HEK293 (cell line): ENCODE measurements around the gene B4GALT3.

Experiments used
- HOXA7 ChIP-seq: sonication (generic); formaldehyde crosslinking; IDR thresholded peaks from 2 replicates; pipeline ENCODE4 v1.8.1; 2022; ENCODE audit warnings: missing genetic modification reagents, borderline replicate concordance
- HOXD13 ChIP-seq: sonication (generic); formaldehyde crosslinking; IDR thresholded peaks from 2 replicates; pipeline ENCODE4 v1.8.0; 2022; ENCODE audit warnings: missing genetic modification reagents, borderline replicate concordance
- MEIS1 ChIP-seq: sonication (generic); formaldehyde crosslinking; IDR thresholded peaks from 2 replicates; pipeline ENCODE4 v1.8.1; 2022; ENCODE audit warnings: missing genetic modification reagents, mild to moderate bottlenecking, borderline replicate concordance
- MYNN ChIP-seq: fragments of 450-650 bp; formaldehyde crosslinking; IDR thresholded peaks from 2 replicates; pipeline ENCODE4 v1.5.1; 2016; ENCODE audit warnings: missing biosample characterization, missing genetic modification characterization, borderline replicate concordance
- PRDM1 ChIP-seq: fragments of 450-650 bp; formaldehyde crosslinking; IDR thresholded peaks from 2 replicates; pipeline ENCODE4; 2016; ENCODE audit warnings: missing biosample characterization, missing genetic modification characterization
- PRDM4 ChIP-seq: fragments of 450-650 bp; formaldehyde crosslinking; IDR thresholded peaks from 2 replicates; pipeline ENCODE4 v1.5.1; 2017; ENCODE audit warnings: missing biosample characterization, missing genetic modification characterization
- ZBTB6 ChIP-seq: fragments of 450-650 bp; formaldehyde crosslinking; IDR thresholded peaks from 2 replicates; pipeline ENCODE4 v1.5.1; 2017; ENCODE audit warnings: missing biosample characterization, missing genetic modification characterization
- ZNF223 ChIP-seq: fragments of 450-650 bp; formaldehyde crosslinking; IDR thresholded peaks from 2 replicates; pipeline ENCODE4 v1.5.1; 2016; ENCODE audit warnings: missing biosample characterization, missing genetic modification characterization
- ZNF23 ChIP-seq: fragments of 450-650 bp; formaldehyde crosslinking; IDR thresholded peaks from 2 replicates; pipeline ENCODE4 v1.5.1; 2016; ENCODE audit warnings: missing biosample characterization, missing genetic modification characterization, borderline replicate concordance
- ZNF280C ChIP-seq: fragments of 450-650 bp; formaldehyde crosslinking; IDR thresholded peaks from 2 replicates; pipeline ENCODE4 v1.5.1; 2016; ENCODE audit warnings: missing biosample characterization, missing genetic modification characterization
- ZNF335 ChIP-seq: fragments of 450-650 bp; formaldehyde crosslinking; conservative IDR thresholded peaks from 2 replicates; pipeline ENCODE4 v1.5.1; 2016; ENCODE audit warnings: missing biosample characterization, missing genetic modification characterization
- ZNF354C ChIP-seq: fragments of 450-650 bp; formaldehyde crosslinking; IDR thresholded peaks from 2 replicates; pipeline ENCODE4 v1.5.1; 2016; ENCODE audit warnings: missing biosample characterization, missing genetic modification characterization, low read depth, borderline replicate concordance
- ZNF501 ChIP-seq: fragments of 450-650 bp; formaldehyde crosslinking; IDR thresholded peaks from 2 replicates; pipeline ENCODE4 v1.5.1; 2016; ENCODE audit warnings: missing biosample characterization, missing genetic modification characterization
- ZNF510 ChIP-seq: fragments of 450-650 bp; formaldehyde crosslinking; IDR thresholded peaks from 2 replicates; pipeline ENCODE4 v1.5.1; 2018; ENCODE audit warnings: mild to moderate bottlenecking, missing genetic modification characterization, missing biosample characterization; ENCODE audit not compliant: insufficient replicate concordance
- ZNF670 ChIP-seq: fragments of 450-650 bp; formaldehyde crosslinking; IDR thresholded peaks from 2 replicates; pipeline ENCODE4 v1.5.1; 2016; ENCODE audit warnings: missing biosample characterization, missing genetic modification characterization, low read depth
- ZNF677 ChIP-seq: fragments of 450-650 bp; IDR thresholded peaks from 2 replicates; pipeline ENCODE4 v1.5.0; 2018; ENCODE audit warnings: missing biosample characterization, mild to moderate bottlenecking, missing genetic modification characterization, moderate library complexity
- ZNF701 ChIP-seq: fragments of 450-650 bp; formaldehyde crosslinking; IDR thresholded peaks from 2 replicates; pipeline ENCODE4 v1.5.1; 2016; ENCODE audit warnings: missing biosample characterization, missing genetic modification characterization
- ZNF792 ChIP-seq: fragments of 450-650 bp; formaldehyde crosslinking; IDR thresholded peaks from 2 replicates; pipeline ENCODE4 v1.5.1; 2016; ENCODE audit warnings: missing biosample characterization, missing genetic modification characterization
- ZNF837 ChIP-seq: fragments of 450-650 bp; formaldehyde crosslinking; IDR thresholded peaks from 2 replicates; pipeline ENCODE4 v1.5.1; 2016; ENCODE audit warnings: missing biosample characterization, missing genetic modification characterization
- ZSCAN23 ChIP-seq: fragments of 450-650 bp; formaldehyde crosslinking; IDR thresholded peaks from 2 replicates; pipeline ENCODE4 v1.5.1; 2016; ENCODE audit warnings: missing biosample characterization, missing genetic modification characterization
- TF ChIP-seq, protein P1 (sequence below): fragments of 450-650 bp; formaldehyde crosslinking; IDR thresholded peaks from 2 replicates; pipeline ENCODE4 v1.5.1; 2016; ENCODE audit warnings: missing biosample characterization, missing genetic modification characterization
- TF ChIP-seq, protein P2 (sequence below): fragments of 450-650 bp; formaldehyde crosslinking; IDR thresholded peaks from 2 replicates; pipeline ENCODE4 v1.5.1; 2016; ENCODE audit warnings: missing biosample characterization, missing genetic modification characterization
- TF ChIP-seq, protein P3 (sequence below): fragments of 450-650 bp; formaldehyde crosslinking; IDR thresholded peaks from 2 replicates; pipeline ENCODE4 v1.5.1; 2016; ENCODE audit warnings: missing biosample characterization, missing genetic modification characterization
- TF ChIP-seq, protein P4 (sequence below): fragments of 450-650 bp; formaldehyde crosslinking; IDR thresholded peaks from 2 replicates; pipeline ENCODE4 v1.5.1; 2016; ENCODE audit warnings: missing biosample characterization, missing genetic modification characterization
- TF ChIP-seq, protein P5 (sequence below): fragments of 450-650 bp; formaldehyde crosslinking; IDR thresholded peaks from 2 replicates; pipeline ENCODE4 v1.5.0; 2017; ENCODE audit warnings: missing biosample characterization, missing genetic modification characterization, borderline replicate concordance

B4GALT3 gene

GRCh38 chr1:161165742-161166668, 11.3 kb downstream of the B4GALT3 start, which contains the start of gene PPOX (continued):
- no peak for TF ChIP-seq ZNF280C (tag by site-specific recombination)
- no peak for TF ChIP-seq ZNF677 (tag by site-specific recombination)
- TF ChIP-seq, protein P1, sequence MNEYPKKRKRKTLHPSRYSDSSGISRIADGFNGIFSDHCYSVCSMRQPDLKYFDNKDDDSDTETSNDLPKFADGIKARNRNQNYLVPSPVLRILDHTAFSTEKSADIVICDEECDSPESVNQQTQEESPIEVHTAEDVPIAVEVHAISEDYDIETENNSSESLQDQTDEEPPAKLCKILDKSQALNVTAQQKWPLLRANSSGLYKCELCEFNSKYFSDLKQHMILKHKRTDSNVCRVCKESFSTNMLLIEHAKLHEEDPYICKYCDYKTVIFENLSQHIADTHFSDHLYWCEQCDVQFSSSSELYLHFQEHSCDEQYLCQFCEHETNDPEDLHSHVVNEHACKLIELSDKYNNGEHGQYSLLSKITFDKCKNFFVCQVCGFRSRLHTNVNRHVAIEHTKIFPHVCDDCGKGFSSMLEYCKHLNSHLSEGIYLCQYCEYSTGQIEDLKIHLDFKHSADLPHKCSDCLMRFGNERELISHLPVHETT (tag by site-specific recombination) = peak; percentile 42; the same call in 1 of the 2 replicates
- no peak for TF ChIP-seq ZNF701 (tag by site-specific recombination)
- TF ChIP-seq, protein P2, sequence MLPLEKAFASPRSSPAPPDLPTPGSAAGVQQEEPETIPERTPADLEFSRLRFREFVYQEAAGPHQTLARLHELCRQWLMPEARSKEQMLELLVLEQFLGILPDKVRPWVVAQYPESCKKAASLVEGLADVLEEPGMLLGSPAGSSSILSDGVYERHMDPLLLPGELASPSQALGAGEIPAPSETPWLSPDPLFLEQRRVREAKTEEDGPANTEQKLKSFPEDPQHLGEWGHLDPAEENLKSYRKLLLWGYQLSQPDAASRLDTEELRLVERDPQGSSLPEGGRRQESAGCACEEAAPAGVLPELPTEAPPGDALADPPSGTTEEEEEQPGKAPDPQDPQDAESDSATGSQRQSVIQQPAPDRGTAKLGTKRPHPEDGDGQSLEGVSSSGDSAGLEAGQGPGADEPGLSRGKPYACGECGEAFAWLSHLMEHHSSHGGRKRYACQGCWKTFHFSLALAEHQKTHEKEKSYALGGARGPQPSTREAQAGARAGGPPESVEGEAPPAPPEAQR (tag by site-specific recombination) = no peak
- TF ChIP-seq HOXA7 (CRISPR knock-in tag) = no peak
- TF ChIP-seq ZNF837 = no peak
- TF ChIP-seq MYNN (tag by site-specific recombination) = no peak
- no peak for TF ChIP-seq ZNF510
- 0 out of 2 replicates have a peak, but pooled peaks have one; percentile 16 for TF ChIP-seq ZSCAN23
- TF ChIP-seq, protein P3, sequence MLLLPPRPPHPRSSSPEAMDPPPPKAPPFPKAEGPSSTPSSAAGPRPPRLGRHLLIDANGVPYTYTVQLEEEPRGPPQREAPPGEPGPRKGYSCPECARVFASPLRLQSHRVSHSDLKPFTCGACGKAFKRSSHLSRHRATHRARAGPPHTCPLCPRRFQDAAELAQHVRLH = peak; percentile 12; the same call in 1 of the 2 replicates
- no peak for TF ChIP-seq MEIS1 (CRISPR knock-in tag)
- no peak for TF ChIP-seq ZNF223 (tag by site-specific recombination)
- TF ChIP-seq PRDM4 (tag by site-specific recombination) = 0 out of 2 replicates have a peak, but pooled peaks have one; percentile 4
- TF ChIP-seq, protein P4, sequence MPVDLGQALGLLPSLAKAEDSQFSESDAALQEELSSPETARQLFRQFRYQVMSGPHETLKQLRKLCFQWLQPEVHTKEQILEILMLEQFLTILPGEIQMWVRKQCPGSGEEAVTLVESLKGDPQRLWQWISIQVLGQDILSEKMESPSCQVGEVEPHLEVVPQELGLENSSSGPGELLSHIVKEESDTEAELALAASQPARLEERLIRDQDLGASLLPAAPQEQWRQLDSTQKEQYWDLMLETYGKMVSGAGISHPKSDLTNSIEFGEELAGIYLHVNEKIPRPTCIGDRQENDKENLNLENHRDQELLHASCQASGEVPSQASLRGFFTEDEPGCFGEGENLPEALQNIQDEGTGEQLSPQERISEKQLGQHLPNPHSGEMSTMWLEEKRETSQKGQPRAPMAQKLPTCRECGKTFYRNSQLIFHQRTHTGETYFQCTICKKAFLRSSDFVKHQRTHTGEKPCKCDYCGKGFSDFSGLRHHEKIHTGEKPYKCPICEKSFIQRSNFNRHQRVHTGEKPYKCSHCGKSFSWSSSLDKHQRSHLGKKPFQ (tag by site-specific recombination) = no peak
- TF ChIP-seq ZNF335 (tag by site-specific recombination) = peak; percentile 94
- peak; percentile 91 for TF ChIP-seq ZNF501
- TF ChIP-seq ZNF670 (tag by site-specific recombination) = no peak
- no peak for TF ChIP-seq ZNF792 (tag by site-specific recombination)
- no peak for TF ChIP-seq PRDM1 (tag by site-specific recombination)
- TF ChIP-seq ZNF23 (tag by site-specific recombination) = no peak
- TF ChIP-seq ZNF354C (tag by site-specific recombination) = no peak
- TF ChIP-seq, protein P5, sequence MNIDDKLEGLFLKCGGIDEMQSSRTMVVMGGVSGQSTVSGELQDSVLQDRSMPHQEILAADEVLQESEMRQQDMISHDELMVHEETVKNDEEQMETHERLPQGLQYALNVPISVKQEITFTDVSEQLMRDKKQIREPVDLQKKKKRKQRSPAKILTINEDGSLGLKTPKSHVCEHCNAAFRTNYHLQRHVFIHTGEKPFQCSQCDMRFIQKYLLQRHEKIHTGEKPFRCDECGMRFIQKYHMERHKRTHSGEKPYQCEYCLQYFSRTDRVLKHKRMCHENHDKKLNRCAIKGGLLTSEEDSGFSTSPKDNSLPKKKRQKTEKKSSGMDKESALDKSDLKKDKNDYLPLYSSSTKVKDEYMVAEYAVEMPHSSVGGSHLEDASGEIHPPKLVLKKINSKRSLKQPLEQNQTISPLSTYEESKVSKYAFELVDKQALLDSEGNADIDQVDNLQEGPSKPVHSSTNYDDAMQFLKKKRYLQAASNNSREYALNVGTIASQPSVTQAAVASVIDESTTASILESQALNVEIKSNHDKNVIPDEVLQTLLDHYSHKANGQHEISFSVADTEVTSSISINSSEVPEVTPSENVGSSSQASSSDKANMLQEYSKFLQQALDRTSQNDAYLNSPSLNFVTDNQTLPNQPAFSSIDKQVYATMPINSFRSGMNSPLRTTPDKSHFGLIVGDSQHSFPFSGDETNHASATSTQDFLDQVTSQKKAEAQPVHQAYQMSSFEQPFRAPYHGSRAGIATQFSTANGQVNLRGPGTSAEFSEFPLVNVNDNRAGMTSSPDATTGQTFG (tag by site-specific recombination) = no peak
- TF ChIP-seq ZBTB6 (tag by site-specific recombination) = peak; percentile 74; the same call in 1 of the 2 replicates
- TF ChIP-seq HOXD13 = no peak
